Astrocyte (in vitro differentiated cells and primary cell): ENCODE data around the gene GSS.

Source experiments
- EZH2 ChIP-seq: IDR thresholded peaks from 2 replicates; pipeline ENCODE4 v1.6.1; 2012; ENCODE audit warnings: mild to moderate bottlenecking, low read length, inconsistent platforms; ENCODE audit not compliant: insufficient read depth
- TF ChIP-seq, protein P1 (sequence below): IDR thresholded peaks from 2 replicates; pipeline ENCODE4 v1.5.1; 2011; ENCODE audit warnings: low read depth, mild to moderate bottlenecking, inconsistent platforms, low read length, moderate library complexity; ENCODE audit not compliant: insufficient read depth

DNA sequence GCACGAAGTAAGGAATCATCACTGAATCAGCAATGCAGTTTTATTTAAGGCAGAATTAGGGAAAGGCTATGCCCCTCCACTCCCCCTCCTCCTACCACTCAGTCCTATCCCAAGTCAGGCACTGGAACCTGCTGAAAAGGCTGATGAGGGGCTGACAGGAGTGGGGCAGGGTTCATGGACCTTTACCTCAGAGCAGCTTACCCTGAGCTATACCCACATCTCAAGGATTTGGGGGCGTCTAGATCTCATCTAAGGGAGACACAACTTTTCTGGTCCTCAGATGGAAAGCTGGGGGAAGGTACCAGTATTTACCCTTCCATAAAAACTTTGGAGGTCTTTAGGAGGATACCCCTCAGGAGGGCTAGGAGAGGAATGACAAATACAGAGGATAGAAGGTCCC lies 27.2 kb downstream of the GSS start:
- TF ChIP-seq, protein P1, sequence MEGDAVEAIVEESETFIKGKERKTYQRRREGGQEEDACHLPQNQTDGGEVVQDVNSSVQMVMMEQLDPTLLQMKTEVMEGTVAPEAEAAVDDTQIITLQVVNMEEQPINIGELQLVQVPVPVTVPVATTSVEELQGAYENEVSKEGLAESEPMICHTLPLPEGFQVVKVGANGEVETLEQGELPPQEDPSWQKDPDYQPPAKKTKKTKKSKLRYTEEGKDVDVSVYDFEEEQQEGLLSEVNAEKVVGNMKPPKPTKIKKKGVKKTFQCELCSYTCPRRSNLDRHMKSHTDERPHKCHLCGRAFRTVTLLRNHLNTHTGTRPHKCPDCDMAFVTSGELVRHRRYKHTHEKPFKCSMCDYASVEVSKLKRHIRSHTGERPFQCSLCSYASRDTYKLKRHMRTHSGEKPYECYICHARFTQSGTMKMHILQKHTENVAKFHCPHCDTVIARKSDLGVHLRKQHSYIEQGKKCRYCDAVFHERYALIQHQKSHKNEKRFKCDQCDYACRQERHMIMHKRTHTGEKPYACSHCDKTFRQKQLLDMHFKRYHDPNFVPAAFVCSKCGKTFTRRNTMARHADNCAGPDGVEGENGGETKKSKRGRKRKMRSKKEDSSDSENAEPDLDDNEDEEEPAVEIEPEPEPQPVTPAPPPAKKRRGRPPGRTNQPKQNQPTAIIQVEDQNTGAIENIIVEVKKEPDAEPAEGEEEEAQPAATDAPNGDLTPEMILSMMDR = no peak
- no peak for TF ChIP-seq EZH2
